GM21367 (cell line): Measurements from ENCODE around the gene CD83.
"Not testable (repeated sequence)": the region's sequence is repeated elsewhere in the genome, so short reads cannot be mapped to it uniquely, and the experiment has no call there.

ENCODE experiments used
- ATAC-seq: cut with Tn5 transposase; IDR thresholded peaks from one replicate; pipeline ENCODE4 v1.9.1; 2021; ENCODE audit not compliant: unreplicated experiment

The CD83 gene

GRCh38 chr6:14146506-14147096 is 29.0 kb downstream of the CD83 start:
- no peak for ATAC-seq

- ATAC-seq = no peak
Observed at GRCh38 chr6:14147891-14148290, 30.3 kb downstream of the CD83 start.

GRCh38 chr6:14148471-14148870 is 30.9 kb downstream of the CD83 start:
- no peak for ATAC-seq

- no peak for ATAC-seq
Observed at GRCh38 chr6:14149053-14149738, 31.6 kb downstream of the CD83 start.

GRCh38 chr6:14149739-14150130 is 32.2 kb downstream of the CD83 start:
- no peak for ATAC-seq

GRCh38 chr6:14151300-14151699 is 33.7 kb downstream of the CD83 start:
- not testable (repeated sequence) for ATAC-seq

- ATAC-seq = no peak
Observed at GRCh38 chr6:14151773-14152172, 34.2 kb downstream of the CD83 start.

- ATAC-seq = no peak
Observed at GRCh38 chr6:14153228-14153627, 35.7 kb downstream of the CD83 start.

- ATAC-seq = no peak
Observed at GRCh38 chr6:14159090-14159489, 41.5 kb downstream of the CD83 start.

- no peak for ATAC-seq
Observed at GRCh38 chr6:14162826-14163225, 45.3 kb downstream of the CD83 start.

- no peak for ATAC-seq
Observed at GRCh38 chr6:14165091-14165490, 47.5 kb downstream of the CD83 start.

- ATAC-seq = no peak
Observed at GRCh38 chr6:14166839-14167238, 49.3 kb downstream of the CD83 start.

GRCh38 chr6:14170128-14170527 is 52.6 kb downstream of the CD83 start:
- ATAC-seq = no peak

- ATAC-seq = no peak
Observed at GRCh38 chr6:14172562-14172961, 55.0 kb downstream of the CD83 start.

- no peak for ATAC-seq
Observed at GRCh38 chr6:14174226-14174625, 56.7 kb downstream of the CD83 start.

- ATAC-seq = no peak
Observed at GRCh38 chr6:14174996-14175395, 57.4 kb downstream of the CD83 start.

GRCh38 chr6:14176429-14176828 is 58.9 kb downstream of the CD83 start:
- no peak for ATAC-seq

GRCh38 chr6:14177413-14178082 is 60.0 kb downstream of the CD83 start:
- ATAC-seq = no peak

- no peak for ATAC-seq
Observed at GRCh38 chr6:14178083-14178445, 60.5 kb downstream of the CD83 start.

- no peak for ATAC-seq
Observed at GRCh38 chr6:14180609-14181008, 63.0 kb downstream of the CD83 start.

- no peak for ATAC-seq
Observed at GRCh38 chr6:14182916-14183315, 65.3 kb downstream of the CD83 start.
